ENCODE results near the gene KLHL3. TPM values are rescaled to one million over a fixed set of nuclear protein-coding genes. Genes with fewer than 3 reads are reported as not detected.

The KLHL3 gene
- total and polyA plus RNA-seq, 2 donors (not counting 3 experiments of a cell fraction or from before 2014, with no cell fraction given) = 8.8 to 13.6 TPM

DNA sequence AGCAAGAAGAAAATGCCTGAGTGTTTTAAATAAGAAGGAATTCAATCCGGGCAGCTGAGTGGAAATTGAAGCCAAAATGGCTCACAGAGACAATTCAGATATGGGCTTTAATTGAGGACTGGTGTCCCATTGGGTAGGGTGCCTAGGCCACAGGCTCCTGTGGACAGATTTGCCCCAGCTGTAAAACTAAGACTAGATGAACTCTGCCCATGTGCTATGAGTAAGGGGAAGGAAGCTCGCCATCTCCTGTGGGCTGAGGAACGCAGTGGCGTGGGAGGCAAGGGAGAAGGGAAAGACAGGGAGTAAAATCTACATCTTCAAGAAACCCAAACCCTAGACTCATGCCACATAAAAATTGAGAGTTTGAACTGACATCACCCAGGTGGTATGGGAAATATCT lies 66.1 kb downstream of the KLHL3 start:
- H3K27ac ChIP-seq (ENCODE audit: insufficient read depth, low read depth, low read length) = no peak overlapping the region
- FAIRE-seq = no peak
- H3K79me2 ChIP-seq (ENCODE audit: control insufficient read depth, insufficient read depth, low read length) = no peaks in the 10 kb centered on the region
- ChIA-PET CTCF (interaction anchor here (1.2 to 5.4 kb wide), 4 partner anchors 9 to 72 kb away, joined by 3 to 47 read pairs (median 6); no protein-coding TSS in a partner anchor), POLR2A (no interaction called here)
- no peak overlapping the region for H3K9ac ChIP-seq (replicated peaks; ENCODE audit: extremely low read depth, insufficient read depth, low read length)
- dilution Hi-C loops (cut with MboI; ENCODE audit: extremely low pct_ligation_motif_present, low sequenced_read_pairs) (loop anchor here (25.0 kb wide), 1 partner anchor 92 kb away; the partner anchor contains the start of gene HNRNPA0), intact Hi-C loops (cut with micrococcal nuclease) (no loop called here)
- no peak overlapping the region for H3K4me2 ChIP-seq (ENCODE audit: insufficient read depth, low read length)
- no peaks in the 10 kb centered on the region for H3K27me3 ChIP-seq (ENCODE audit: control insufficient read depth in 2 of 2, insufficient read depth in 2 of 2, low read length in 2 of 2)
- H3K4me3 ChIP-seq (replicated peaks in 1 of 3; ENCODE audit: insufficient read depth in 1 of 3, low read depth in 1 of 3, low read length in 3 of 3) = no peak overlapping the region
- BruUV-seq (replicated peaks) = no TSS peak
- peaks cover 0 to 5% of the 10 kb centered on the region in 2 experiments for H3K36me3 ChIP-seq (ENCODE audit: control insufficient read depth in 2 of 2, extremely low read depth in 1 of 2, insufficient read depth in 2 of 2, low read length in 2 of 2)
- H2AFZ ChIP-seq (ENCODE audit: low read depth, low read length) = no peak overlapping the region
- no peaks in the 10 kb centered on the region for H3K9me1 ChIP-seq (replicated peaks; ENCODE audit: control insufficient read depth, extremely low read depth, insufficient read depth, low read length)
- no peaks in the 10 kb centered on the region for H3K9me3 ChIP-seq (replicated peaks; ENCODE audit: control insufficient read depth, insufficient read depth, low read length)
- H3K4me1 ChIP-seq (ENCODE audit: control insufficient read depth, extremely low read depth, insufficient read depth, low read length) = no peaks in the 10 kb centered on the region
- H4K20me1 ChIP-seq (replicated peaks; ENCODE audit: control insufficient read depth, extremely low read depth, insufficient read depth, low read length) = no peaks in the 10 kb centered on the region
- no peak for TF ChIP-seq POLR2A (IDR thresholded peaks at IDR 0.05; ENCODE audit: low read depth, low read length)
- TF ChIP-seq POLR2AphosphoS5 (IDR thresholded peaks at IDR 0.05; ENCODE audit: insufficient read depth, low read depth, low read length) = no peak
- no peak for TF ChIP-seq FOS (IDR thresholded peaks at IDR 0.05; ENCODE audit: borderline replicate concordance, insufficient read depth, low read length)
- no peak for TF ChIP-seq MYC (IDR thresholded peaks at IDR 0.05; ENCODE audit: low read depth, low read length)
- TF ChIP-seq, protein P1, sequence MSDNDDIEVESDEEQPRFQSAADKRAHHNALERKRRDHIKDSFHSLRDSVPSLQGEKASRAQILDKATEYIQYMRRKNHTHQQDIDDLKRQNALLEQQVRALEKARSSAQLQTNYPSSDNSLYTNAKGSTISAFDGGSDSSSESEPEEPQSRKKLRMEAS (IDR thresholded peaks at IDR 0.05; ENCODE audit: insufficient read depth, insufficient read length) = no peak
- no peak for TF ChIP-seq GATA2 (IDR thresholded peaks at IDR 0.05; ENCODE audit: insufficient read depth, insufficient read length, low read depth, low read length)
- TF ChIP-seq EZH2 (IDR thresholded peaks at IDR 0.05; ENCODE audit: borderline replicate concordance, low read depth, low read length, severe bottlenecking) = no peak
- TF ChIP-seq, protein P2, sequence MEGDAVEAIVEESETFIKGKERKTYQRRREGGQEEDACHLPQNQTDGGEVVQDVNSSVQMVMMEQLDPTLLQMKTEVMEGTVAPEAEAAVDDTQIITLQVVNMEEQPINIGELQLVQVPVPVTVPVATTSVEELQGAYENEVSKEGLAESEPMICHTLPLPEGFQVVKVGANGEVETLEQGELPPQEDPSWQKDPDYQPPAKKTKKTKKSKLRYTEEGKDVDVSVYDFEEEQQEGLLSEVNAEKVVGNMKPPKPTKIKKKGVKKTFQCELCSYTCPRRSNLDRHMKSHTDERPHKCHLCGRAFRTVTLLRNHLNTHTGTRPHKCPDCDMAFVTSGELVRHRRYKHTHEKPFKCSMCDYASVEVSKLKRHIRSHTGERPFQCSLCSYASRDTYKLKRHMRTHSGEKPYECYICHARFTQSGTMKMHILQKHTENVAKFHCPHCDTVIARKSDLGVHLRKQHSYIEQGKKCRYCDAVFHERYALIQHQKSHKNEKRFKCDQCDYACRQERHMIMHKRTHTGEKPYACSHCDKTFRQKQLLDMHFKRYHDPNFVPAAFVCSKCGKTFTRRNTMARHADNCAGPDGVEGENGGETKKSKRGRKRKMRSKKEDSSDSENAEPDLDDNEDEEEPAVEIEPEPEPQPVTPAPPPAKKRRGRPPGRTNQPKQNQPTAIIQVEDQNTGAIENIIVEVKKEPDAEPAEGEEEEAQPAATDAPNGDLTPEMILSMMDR (IDR thresholded peaks at IDR 0.05; ENCODE audit: extremely low read depth in 1 of 2, insufficient read depth in 1 of 2, low read depth in 1 of 2, low read length in 2 of 2) = no peak
- DNase-seq (ENCODE audit: low read depth, low spot score) = no peak

Measured in endothelial cell of umbilical vein (primary cell).